GM21576 (cell line): Measurements from ENCODE around the gene SPDYE17.
"Not testable (repeated sequence)": the region's sequence is repeated elsewhere in the genome, so short reads cannot be mapped to it uniquely, and the experiment has no call there.

Experiments used
- ATAC-seq: cut with Tn5 transposase; IDR thresholded peaks from one replicate; pipeline ENCODE4 v1.9.1; 2021; ENCODE audit warnings: mild to moderate bottlenecking, moderate library complexity; ENCODE audit not compliant: unreplicated experiment

SPDYE17 gene

GRCh38 chr7:76974793-76975579 is 57.2 kb downstream of the SPDYE17 start:
- ATAC-seq = not testable (repeated sequence)

- ATAC-seq = not testable (repeated sequence)
Measured at GRCh38 chr7:76974336-76974735, 57.8 kb downstream of the SPDYE17 start.

DNA sequence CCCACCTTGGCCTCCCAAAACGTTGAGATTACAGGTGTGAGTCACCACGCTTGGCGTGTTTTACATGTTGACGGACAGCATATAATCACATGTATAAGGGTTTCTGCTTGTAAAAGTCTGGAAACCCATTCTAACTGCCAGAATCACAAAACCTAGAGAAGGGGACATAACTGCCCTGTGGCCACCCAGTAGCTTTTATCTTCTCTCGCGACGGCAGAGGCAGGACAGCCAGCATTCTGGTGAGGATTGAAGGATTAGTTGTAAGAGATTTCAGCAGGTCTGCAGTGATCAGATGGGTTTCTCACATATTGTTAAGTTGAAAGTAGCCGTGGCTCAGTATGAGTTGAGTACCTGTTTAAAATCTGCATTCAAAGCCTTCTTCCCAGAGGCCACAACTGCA is 59.8 kb downstream of the SPDYE17 start:
- not testable (repeated sequence) for ATAC-seq
